Ovary (tissue), 3 donors: ENCODE measurements around the gene ZNF571.

Source experiments
- CTCF ChIP-seq, 3 donors: fragments of 450-650 bp in 2 of 3; fragments of 200-600 bp in 1 of 3; IDR thresholded peaks; one replicate each; pipeline versions ENCODE4 v1.5.1 to v1.8.0; 2016 to 2022; ENCODE audit warnings: antibody characterized with exemption in 3 of 3, mild to moderate bottlenecking in 1 of 3
- EP300 ChIP-seq: sonication (generic); formaldehyde crosslinking; IDR thresholded peaks from one replicate; pipeline ENCODE4 v1.6.1; 2017; ENCODE audit warnings: antibody characterized with exemption
- donor health status: DM: no; HTN: no; CAD: no.

- TF ChIP-seq CTCF (IDR thresholded peaks at IDR 0.05) (no peak), EP300 (no peak)
Observed at GRCh38 chr19:37572203-37572602, 22.4 kb downstream of the ZNF571 start.
